ENCODE results near the gene EBPL.
"Not testable (repeated sequence)": the region's sequence is repeated elsewhere in the genome, so short reads cannot be mapped to it uniquely, and the experiment has no call there.

The EBPL gene

DNA sequence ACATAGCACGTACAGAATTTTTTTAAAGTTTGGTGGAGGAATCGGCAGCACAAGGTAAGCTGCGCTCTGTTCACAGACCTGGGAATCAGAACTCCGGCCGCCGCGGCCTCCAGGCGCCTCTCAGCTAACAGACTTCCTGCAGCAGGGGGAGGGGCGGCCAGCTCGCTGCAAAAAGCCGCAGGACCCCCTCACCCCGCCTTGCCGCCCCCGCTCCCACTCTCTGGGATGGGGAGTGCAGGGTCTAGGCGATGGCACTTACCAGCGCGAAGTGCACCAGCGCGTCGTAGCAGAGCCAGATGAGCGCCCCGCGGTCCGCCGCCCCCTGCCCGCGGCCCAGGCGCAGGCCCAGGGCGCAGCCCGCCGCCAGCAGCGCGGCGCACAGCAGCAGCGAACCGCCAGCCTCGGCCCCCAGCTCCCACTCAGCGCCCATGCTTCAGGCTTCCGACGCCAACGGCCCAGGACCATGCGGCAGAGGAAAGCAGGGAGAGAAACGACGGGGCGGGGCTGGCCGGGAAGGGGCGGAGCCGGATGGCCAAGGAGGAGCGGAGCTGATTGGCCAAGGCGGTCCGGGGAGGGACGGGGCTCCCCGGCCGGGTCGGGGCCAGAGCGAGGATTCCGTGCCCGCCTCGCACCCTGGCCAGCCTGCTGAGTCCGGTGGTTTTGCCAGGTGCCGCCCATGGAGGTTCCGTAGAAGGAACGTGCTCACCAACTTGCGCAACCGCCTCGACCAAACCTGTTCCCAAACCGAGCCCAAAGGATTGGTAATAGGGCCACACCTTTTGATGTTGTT lies at the start of gene EBPL:
TSS of gene EBPL (minus strand) at position 492 of the 790 bp plus-strand sequence. CDS start at position 430, 62 bp downstream.
- peak; percentile 84 for DNase-seq

DNA sequence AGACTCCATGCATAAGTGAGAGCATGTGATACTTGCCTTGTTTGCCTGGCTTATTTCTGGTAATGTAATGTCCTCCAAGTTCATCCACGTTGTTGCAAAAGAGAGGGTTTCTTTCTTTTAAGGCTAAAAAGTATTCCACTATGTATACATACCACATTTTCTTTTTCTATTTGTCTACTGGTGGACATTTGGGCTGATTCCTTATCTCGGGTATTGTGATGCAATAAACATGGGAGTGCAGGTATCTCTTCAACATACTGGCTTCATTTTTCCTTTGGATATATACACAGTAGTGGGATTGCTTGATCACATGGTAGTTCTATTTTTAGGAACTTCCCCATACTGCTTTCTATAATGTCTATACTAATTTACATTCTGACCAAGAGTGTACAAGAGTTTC lies 49.6 kb upstream of the EBPL start:
- DNase-seq, result no peak

DNA sequence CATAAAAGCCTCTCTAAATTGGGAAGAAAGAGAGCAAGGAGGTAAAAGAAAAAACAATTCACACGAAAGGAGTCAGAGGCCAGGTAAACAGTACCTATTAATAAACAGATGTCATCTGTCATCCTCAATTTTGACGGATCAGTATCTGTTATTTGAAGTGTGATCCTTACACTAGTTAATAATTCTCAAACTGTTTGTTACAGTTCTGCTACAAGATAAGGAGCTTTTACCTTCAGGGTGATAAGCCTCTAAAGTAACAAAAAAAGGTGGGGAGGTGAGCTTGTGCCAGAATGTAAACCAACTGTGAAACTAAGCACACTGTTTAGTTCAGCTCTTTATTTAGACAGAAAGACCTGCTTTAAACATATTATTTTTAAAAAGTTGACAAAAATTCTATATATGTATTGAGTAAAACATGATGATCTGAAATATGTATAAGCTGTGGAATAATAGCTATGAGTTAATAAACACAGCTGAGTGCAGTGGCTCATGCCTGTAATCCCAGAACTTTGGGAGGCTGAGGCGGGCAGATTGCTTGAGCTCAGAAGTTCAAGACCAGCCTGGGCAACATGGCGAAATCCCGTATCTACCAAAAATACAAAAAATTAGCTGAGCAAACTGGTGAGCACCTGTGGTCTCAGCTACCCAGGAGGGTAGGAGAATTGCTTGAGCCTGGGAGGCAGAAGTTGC lies 48.4 kb upstream of the EBPL start:
- no peak for DNase-seq

DNA sequence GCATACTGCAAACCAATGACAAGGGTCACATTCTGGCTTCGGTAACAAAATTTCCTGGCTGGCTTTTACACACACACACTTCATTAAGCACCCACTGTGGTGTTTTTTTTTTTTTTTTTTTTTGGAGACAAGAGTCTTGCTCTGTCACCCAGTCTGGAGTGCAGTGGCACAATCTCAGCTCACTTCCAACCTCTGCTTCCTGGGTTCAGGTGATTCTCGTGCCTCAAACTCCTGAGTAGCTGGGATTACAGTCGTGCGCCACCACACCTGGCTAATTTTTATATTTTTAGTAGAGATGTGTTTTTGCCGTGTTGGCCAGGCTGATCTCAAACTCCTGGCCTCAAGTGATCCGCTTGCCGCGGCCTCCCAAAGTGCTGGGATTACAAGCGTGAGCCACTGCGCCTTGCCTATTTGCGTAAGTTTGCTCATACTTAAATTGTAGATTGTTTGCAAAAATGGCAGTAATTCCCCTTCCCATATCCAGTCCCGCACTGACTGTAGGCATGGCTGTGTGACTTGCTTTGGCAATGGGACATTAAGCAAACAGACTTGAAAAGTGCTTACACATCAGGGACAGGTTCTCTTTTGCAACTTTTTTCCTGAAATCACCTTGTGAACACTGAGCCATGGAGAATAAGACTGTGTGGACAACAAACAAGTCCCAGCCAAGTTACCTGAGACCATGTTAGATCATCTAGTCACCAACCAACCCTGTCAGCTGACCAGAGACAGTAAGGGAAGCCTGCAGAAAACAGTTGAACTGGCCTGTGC lies 42.1 kb upstream of the EBPL start:
- DNase-seq, result no peak

DNA sequence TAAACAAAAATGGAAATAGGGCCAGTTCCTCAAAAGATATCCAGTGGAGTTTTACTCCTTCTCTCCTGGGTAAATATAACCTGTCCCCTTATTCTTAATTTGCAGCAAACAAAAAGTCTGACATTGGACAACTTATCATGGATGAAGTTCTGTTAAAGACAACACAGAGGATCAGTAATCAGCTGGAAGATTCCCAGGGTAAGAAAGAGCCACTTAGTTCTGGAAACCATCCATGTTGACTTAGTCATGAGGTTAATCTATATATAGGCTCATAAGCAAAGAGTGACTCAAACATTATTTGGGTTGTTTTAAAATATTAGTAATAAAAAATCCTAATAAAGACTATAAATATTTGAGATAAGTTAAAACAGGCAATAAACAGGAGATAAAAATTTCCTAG lies 40.5 kb upstream of the EBPL start:
- no peak for DNase-seq

DNA sequence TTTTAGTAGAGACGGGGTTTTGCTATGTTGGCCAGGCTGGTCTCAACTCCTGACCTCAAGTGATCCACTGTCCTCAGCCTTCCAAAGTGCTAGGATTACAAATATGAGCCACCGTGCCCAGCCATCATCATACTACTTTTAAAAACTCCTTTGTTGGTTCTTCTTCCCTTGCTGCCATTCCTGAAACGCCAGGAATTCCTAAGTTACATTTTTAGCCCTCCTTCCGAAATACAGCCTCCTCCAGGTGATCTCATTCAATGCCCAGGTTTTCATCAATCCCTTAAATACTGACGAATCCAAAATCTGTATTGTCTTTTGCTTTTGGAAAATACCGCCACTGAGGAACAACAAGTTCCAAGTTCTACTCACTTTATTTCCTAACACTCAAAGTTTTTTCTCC lies 25.3 kb upstream of the EBPL start:
- DNase-seq, result no peak

DNA sequence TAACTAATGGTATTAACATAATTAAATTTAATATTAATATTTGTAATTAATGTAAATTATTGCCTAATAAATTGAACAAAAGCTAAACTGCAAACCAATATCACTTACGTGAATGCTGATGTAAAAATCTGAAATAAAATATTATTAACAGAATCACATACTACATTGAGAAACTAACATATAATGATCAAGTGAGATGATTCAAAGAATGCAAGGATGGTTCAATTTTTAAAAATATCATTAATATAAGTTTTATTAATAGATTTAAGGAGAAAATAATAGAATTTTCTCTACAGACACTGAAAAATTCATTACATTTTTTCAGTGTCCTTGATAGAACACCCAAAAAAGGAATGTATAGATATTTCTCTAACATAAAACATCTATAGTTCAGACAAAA lies 23.5 kb upstream of the EBPL start:
- no peak for DNase-seq

DNA sequence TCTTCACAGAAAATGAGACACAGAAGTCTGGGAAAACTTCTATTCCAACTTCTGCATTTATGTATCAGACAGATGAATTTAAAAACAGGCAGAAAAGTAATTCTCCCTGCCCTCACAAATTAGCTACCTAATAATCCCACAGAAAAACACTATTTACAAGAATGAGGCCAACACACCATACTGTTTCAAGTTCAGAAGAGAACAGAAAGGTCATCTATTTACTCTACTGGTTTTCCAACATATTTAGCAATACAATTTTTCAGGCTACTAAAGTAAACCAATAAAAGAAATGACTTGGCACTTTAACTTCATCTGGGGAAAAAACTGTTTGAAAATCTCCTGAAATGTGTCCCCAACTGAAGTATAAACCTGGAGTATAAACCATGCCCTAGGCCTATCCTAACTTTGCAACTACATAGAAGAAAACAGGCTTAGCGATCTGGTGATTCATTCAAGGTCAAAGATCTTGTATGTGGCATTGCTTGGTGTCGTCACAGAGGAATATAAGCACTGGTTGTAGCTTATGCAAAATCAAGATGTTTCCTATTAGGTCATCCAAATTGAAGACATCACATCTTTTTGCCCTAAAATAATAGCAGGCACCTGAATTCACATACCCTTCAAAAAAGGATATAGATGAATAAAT lies 20.1 kb upstream of the EBPL start:
- DNase-seq, result no peak

DNA sequence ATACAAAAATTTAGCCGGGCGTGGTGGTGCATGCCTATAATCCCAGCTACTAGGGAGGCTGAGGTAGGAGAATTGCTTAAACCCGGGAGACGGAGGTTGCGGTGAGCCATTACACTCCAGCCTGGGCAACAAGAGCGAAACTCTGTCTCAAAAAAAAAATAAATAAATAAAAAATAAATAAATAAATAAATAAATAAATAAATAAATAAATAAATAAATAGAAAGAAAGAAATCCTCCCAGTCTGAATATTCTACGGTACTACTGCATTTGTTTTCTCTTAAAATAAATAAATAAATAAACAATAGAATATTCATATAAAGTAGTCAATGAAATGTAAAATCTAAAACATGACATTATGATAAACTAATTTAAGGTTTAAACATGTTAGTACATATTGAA lies 13.0 kb upstream of the EBPL start:
- DNase-seq, result not testable (repeated sequence)

DNA sequence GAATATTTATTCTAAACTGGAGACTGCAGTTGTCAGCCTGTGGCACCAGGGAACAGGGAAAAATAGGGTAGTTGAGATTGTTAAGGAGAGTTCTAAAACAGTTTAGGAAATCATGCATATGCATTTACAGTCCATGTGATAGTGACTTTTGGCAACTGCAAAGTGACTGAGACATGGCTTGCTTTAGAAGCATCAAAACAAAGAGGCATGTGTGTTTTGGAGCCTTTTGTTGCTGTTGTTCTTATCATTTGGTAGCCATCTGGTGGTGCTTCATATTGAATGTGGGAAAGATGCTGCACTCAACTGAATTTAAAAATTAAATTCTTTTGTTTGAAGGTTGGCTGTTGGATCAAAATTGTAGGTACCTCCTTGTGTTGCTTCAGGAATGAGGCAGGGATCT lies 10.2 kb upstream of the EBPL start:
- no peak for DNase-seq

DNA sequence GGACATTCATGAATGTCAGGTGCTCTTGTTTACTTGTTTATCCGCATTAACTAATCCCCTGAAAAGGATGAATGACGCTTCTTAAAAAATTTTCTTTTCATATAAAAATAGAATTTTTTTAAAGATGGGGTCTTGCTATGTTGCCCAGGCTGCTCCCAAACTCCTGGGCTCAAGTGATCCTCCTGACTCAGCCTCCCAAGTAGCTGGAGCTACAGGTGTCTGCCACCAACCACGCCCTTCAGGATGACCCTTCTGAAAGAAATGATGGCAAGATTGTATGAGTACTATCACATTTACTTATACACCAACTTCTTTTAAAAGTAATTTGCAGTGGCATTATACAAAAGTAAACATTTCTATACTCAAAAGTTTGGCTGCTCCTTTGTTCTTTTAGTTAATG lies 6.2 kb upstream of the EBPL start:
- DNase-seq, result no peak

DNA sequence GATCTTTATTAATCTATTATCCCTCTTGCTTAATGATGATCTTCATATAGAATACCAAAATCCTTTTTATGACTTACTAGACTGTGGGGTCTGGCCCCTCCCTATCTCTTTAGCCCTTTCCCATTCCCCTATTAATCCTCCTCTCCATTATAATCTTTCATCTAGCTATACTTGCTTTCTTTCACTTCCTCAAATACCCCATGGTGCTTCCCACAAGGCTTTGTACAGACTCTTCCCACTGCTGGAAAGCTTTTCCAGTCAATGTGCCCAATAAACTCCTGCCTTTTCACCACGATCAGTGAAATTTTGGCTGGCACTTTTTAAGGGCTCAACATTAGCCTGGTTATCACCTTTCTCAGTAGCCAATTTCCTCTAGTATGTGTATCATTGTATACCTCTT lies 3.2 kb upstream of the EBPL start:
- no peak for DNase-seq

DNA sequence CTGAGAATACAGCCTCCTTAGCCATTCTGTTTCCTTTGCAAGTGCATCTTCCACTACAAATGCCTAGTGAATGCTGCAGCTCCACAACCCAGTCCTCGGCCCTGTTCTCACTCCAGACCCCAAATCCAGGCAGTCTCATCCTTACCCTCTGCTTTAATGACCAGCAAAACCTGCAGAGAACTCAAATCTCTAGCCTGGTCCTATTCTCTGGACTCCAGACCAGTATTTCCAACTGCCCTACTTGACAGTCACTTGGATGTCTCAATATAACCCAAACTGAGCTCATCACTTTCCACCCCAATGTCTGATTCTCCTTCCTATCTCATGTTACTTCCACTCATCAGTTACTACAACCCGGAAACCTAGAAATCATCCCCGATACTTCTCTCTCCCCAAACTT lies 2.6 kb upstream of the EBPL start:
- DNase-seq, result no peak

DNA sequence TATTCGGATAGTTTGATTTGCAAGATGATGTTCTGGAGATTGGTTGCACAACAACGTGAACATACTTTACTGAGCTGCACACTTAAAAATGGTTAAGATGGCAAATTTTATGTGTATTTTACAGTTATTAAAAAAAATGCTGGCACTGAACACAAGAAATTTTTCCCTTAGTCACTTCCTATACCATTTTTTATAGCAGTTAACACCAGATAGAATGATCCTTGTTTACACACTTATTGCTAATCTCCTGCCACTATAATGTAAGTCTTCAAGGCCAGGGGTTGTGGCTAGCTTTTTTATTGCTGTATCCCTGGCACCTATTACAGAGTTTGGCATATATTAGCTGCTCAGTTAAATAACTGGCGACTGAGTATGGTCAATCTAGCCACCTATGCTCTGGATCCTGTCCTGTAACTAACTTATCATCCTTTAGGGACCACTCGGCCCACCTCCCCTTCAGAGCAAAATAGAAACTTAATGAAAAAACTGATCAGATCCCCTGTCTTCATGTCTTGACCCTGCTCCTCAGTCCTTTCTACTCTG lies 2.0 kb upstream of the EBPL start:
- no peak for DNase-seq

DNA sequence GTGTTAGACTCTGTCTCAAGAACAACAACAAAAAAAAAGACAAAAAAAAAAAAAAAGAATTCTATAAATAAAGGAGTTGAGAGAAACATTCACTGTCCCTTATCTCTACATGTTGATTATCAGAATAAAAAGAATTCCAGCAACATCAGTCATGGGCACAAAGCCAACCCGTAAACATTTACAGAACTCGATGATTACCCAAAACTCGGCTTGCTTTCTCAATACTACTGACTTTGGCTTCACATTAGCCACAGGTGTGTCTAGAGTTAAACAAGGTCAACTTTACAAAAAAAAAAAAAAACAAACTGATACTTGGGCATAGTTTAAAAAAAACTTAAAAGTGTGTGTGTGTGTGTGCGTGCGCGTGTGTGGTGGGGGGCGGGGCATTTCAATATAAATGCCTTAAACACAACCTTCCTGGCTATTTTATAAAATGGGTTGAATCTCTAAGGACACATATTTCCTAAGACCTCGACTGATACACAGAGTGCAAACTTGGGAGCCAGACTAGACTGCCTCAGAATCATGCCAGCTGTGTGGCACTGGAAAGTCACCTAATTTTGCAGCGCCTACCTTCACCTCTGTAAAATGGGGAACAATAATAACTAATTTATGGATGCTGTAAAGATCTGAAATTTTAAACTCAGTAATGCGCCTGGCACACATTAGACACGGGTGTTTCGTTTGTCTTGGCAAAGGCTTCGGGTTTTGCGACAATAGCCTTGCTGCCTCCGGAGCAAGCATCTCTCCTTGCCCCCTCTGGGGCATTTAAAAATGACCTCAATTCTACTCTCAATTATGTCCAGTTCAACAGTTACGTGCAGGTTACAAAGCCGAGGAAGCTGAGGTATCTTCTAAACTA lies 922 bp downstream of the EBPL start:
- no peak for DNase-seq

DNA sequence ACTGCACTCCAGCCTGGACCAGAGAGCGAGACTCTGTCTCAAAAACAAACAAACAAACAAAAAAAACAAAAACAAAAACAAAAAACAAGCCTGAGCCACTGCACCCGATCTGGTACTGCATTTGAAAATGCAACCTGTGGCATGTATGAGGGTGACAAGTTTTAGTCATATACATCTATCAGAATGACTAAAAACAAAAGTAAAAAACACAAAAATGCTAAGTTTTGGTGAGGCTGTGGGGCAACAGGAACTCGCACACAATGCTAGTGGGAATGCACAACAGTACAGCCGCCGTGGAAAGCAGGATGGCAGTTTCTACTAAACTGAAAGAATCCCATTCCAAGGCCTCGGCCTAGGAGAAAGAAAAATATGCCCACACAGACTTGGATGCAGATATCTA lies 7.8 kb downstream of the EBPL start:
- DNase-seq, result no peak

DNA sequence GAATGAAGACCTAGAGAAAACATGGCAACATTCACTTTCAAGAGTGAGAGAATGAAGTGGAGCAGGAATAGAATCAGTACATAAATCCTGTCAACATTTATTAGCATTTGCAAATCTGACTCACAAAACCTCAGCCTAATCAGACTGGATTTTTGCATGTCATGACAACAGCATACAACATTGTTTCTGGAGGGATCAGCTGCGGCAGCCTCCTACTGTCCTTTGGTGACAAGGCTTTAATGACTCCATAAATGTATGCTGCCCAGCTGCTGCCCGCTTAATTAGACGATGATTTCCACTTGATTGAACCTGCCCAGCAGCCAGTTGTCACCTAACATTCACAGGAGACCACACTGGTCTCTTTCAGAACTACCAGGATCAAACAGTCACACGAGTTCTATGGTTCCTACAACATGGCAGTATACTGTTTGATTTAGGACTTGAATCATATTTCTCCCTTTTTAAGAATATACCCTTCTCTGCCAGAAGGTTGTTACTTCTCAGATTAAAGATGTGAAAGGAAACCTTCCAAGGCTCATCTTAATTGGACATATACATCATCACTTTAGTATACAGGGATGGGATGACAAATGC lies 9.3 kb downstream of the EBPL start:
- DNase-seq, result no peak

DNA sequence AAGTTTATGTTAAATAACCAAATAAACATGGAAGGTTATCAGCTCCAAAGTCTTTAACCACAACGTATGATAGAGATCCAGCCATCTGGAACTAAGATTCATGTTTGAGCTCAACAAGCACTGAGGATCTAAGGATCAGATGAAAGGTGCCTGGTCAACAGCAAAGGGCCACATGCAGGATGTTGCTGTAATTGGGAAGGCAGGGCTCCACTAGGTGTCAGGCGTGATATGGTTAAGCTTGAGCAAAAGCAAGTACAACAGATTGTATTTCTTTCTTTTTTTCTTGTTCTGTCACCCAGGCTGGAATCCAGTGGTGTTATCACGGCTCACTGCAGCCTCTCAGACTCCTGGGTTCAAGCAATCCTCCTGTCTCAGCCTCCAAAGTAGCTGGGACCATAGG lies 12.0 kb downstream of the EBPL start:
- no peak for DNase-seq

DNA sequence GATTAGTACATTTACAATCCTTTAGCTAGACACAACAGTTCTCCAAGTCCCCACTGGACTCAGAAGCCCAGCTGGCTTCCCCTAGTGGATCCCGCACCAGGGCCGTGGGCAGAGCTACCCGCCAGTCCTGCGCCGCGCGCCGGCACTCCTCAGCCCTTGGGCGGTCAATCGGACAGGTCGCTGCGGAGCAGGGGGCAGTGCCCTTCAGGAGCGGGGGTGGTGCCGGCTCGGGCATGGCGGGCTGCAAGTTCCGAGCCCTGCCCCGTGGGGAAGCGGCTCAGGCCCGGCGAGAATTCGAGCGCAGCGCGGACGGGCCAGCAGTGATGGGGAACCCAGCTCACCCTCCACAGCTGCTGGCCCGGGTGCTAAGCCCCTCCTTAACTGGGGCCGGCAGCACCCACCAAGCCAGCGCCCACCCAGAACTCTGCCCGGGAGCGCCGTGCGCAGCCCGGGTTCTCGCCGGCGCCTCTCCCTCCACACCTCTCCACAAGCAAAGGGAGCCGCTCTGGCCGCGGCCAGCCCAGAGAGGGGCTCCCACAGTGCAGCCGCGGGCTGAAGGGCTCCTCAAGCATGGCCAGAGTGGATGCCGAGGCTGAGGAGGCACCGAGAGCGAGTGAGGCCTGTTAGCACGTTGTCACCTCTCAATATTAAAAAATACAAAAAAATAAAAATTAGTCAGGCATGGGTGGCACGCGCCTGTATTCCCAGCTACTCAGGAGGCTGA lies 12.9 kb downstream of the EBPL start:
- no peak for DNase-seq

DNA sequence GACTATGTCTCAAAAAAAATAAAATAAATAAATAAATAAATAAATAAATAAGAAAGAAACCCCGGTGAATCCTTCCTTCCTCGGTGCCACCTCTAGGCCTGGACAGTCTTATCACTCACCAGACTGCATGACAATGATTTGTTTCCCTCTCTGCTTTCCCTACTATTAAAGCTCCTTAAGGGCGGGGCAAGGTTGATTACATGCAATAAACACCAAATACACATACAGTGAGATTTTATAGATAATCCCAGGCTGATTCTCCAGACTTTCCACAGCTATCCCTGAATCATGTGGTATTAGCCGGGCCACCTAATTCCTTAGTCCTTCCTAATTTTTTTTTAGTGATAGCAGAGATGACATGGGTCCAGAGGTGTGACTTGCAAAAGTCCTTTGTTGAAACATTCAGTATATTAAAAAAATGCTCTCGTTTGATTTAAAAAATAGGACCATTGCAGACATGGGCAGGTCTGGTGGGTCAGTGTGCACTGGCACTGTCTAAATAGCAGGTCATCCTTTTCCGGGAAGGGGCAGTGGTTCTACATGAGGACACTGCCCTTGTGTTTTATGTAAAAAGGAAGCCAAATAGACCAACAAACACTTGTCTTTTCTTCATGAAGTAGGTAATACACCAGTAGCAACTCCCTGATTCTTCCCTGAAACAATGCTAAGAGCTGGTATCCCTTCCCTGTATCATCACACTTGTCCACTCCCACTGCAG lies 14.5 kb downstream of the EBPL start:
- DNase-seq, result no peak

All from CD4-positive, alpha-beta T cell treated with Interleukin-15 for 1 hour (primary cell).